HepG2 (cell line): Measurements from ENCODE around the gene HSPA1B. TPM values are rescaled to one million over a fixed set of nuclear protein-coding genes. Genes with fewer than 3 reads are reported as not detected.

ENCODE experiments used
- FOXA1 ChIP-seq, 2 experiments: fragments of 450-650 bp in 1 of 2; sonication (generic) in 1 of 2; formaldehyde crosslinking in 1 of 2; IDR thresholded peaks; 2 replicates each; pipeline versions ENCODE4 v1.4.0 to v1.6.1; 2016 to 2020; ENCODE audit warnings: missing genetic modification reagents in 1 of 2
- HDAC1 ChIP-seq: sonication (generic); formaldehyde crosslinking; IDR thresholded peaks from 2 replicates; pipeline ENCODE4 v1.5.1; 2020; ENCODE audit warnings: mild to moderate bottlenecking, missing genetic modification reagents
- HHEX ChIP-seq: IDR thresholded peaks from 2 replicates; pipeline ENCODE4 v1.6.1; 2016; ENCODE audit warnings: control low read depth
- JARID2 ChIP-seq: sonication (generic); formaldehyde crosslinking; IDR thresholded peaks from 2 replicates; pipeline ENCODE4 v1.8.1; 2023; ENCODE audit warnings: missing genetic modification reagents, inconsistent platforms; ENCODE audit not compliant: insufficient replicate concordance
- JUNB ChIP-seq: sonication (generic); formaldehyde crosslinking; IDR thresholded peaks from 2 replicates; pipeline ENCODE4 v1.8.0; 2022; ENCODE audit warnings: missing genetic modification reagents, mild to moderate bottlenecking, borderline replicate concordance
- KAT2B ChIP-seq: fragments of 150-350 bp; IDR thresholded peaks from 2 replicates; pipeline ENCODE4 v1.6.1; 2014; ENCODE audit warnings: low read depth, low read length, borderline replicate concordance
- PITX1 ChIP-seq: sonication (generic); formaldehyde crosslinking; IDR thresholded peaks from 2 replicates; pipeline ENCODE4 v1.5.1; 2020; ENCODE audit warnings: mild to moderate bottlenecking, missing genetic modification reagents
- PPARG ChIP-seq: conservative IDR thresholded peaks from 2 replicates; pipeline ENCODE4 v1.6.1; 2016; ENCODE audit warnings: missing biosample characterization, missing genetic modification reagents
- SAFB2 ChIP-seq: sonication (generic); formaldehyde crosslinking; IDR thresholded peaks from 2 replicates; pipeline ENCODE4 v1.5.1; 2020; ENCODE audit warnings: missing genetic modification reagents, low read depth, mild to moderate bottlenecking, borderline replicate concordance
- THRA ChIP-seq: sonication (generic); formaldehyde crosslinking; IDR thresholded peaks from 2 replicates; pipeline ENCODE4 v1.4.0; 2020; ENCODE audit warnings: missing genetic modification reagents, borderline replicate concordance
- TRIM22 ChIP-seq: fragments of 450-650 bp; IDR thresholded peaks from 2 replicates; pipeline ENCODE4 v1.6.1; 2017
- YEATS2 ChIP-seq: sonication (generic); formaldehyde crosslinking; IDR thresholded peaks from 2 replicates; pipeline ENCODE4 v1.4.0; 2020; ENCODE audit warnings: missing genetic modification reagents, borderline replicate concordance
- ZC3H4 ChIP-seq: sonication (generic); formaldehyde crosslinking; IDR thresholded peaks from 2 replicates; pipeline ENCODE4 v1.4.0; 2020; ENCODE audit warnings: missing genetic modification reagents, borderline replicate concordance
- ZFP91 ChIP-seq: sonication (generic); formaldehyde crosslinking; IDR thresholded peaks from 2 replicates; pipeline ENCODE4 v1.9.0; 2022; ENCODE audit warnings: missing genetic modification reagents, mild to moderate bottlenecking, borderline replicate concordance
- ZNF263 ChIP-seq: sonication (generic); formaldehyde crosslinking; IDR thresholded peaks from 2 replicates; pipeline ENCODE4 v1.4.0; 2020; ENCODE audit warnings: missing genetic modification reagents
- ZNF275 ChIP-seq: sonication (generic); formaldehyde crosslinking; IDR thresholded peaks from 2 replicates; pipeline ENCODE4 v1.8.0; 2022; ENCODE audit warnings: missing genetic modification reagents, mild to moderate bottlenecking, inconsistent platforms, borderline replicate concordance
- ZNF343 ChIP-seq: sonication (generic); formaldehyde crosslinking; IDR thresholded peaks from 2 replicates; pipeline ENCODE4 v1.4.0; 2020; ENCODE audit warnings: mild to moderate bottlenecking, missing genetic modification reagents
- ZNF552 ChIP-seq: sonication (generic); formaldehyde crosslinking; IDR thresholded peaks from 2 replicates; pipeline ENCODE4 v1.9.0; 2022; ENCODE audit warnings: missing genetic modification reagents, mild to moderate bottlenecking, borderline replicate concordance
- ZNF564 ChIP-seq: sonication (generic); formaldehyde crosslinking; IDR thresholded peaks from 2 replicates; pipeline ENCODE4 v1.8.1; 2023; ENCODE audit warnings: mild to moderate bottlenecking, missing genetic modification reagents
- ZNF747 ChIP-seq: sonication (generic); formaldehyde crosslinking; IDR thresholded peaks from 2 replicates; pipeline ENCODE4 v1.8.1; 2023; ENCODE audit warnings: missing genetic modification reagents, mild to moderate bottlenecking, borderline replicate concordance
- polyA plus RNA-seq, 8 experiments: library from polyadenylated mRNA; depleted of rRNA in 3 of 8; stranded (reverse) in 7 of 8; unstranded in 1 of 8; fragments of >200 nt; fragmentation: Illumina TruSeq in 4 of 8; extraction: Trizol in 4 of 8; gene quantifications; 2 replicates each; pipeline versions ENCODE4 v1.2.1 to v1.2.3, GENCODE V29; 2011 to 2016; ENCODE audit warnings: low read depth in 4 of 8, missing spikeins in 1 of 8, mixed read lengths in 1 of 8; ENCODE audit not compliant: insufficient read depth in 1 of 8
- total RNA-seq, 5 experiments: library from RNA; depleted of rRNA; stranded (reverse); fragments of >200 nt; fragmentation: Illumina TruSeq; extraction: Trizol; gene quantifications; 2 replicates each; pipeline ENCODE4 v1.2.3, GENCODE V29; 2016; ENCODE audit warnings: low read depth in 1 of 5

HSPA1B gene
- total and polyA plus RNA-seq, 2 of the 13 experiments (the other 11 are each of a cell fraction or from before 2014, with no cell fraction given): 26.0 to 186 TPM

- no peak for TF ChIP-seq TRIM22
- peak; percentile 92 for TF ChIP-seq HDAC1 (CRISPR knock-in tag)
- peak; percentile 99 for TF ChIP-seq PPARG
- TF ChIP-seq ZFP91 (CRISPR knock-in tag): peak; percentile 88; the same call in 1 of the 2 replicates
- TF ChIP-seq ZNF343 (CRISPR knock-in tag): no peak
- TF ChIP-seq JUNB (CRISPR knock-in tag): no peak
- no peak for TF ChIP-seq YEATS2 (CRISPR knock-in tag)
- TF ChIP-seq KAT2B: no peak
- TF ChIP-seq ZNF552 (CRISPR knock-in tag): peak; percentile 53; the same call in 1 of the 2 replicates
- 0 out of 2 replicates have a peak, but pooled peaks have one; percentile 71 for TF ChIP-seq ZNF275 (CRISPR knock-in tag)
- peak; percentile 65; the same call in 1 of the 2 replicates for TF ChIP-seq PITX1 (CRISPR knock-in tag)
- peak; percentile 72; the same call in 1 of the 2 replicates for TF ChIP-seq ZNF747 (CRISPR knock-in tag)
- no peak for TF ChIP-seq JARID2 (CRISPR knock-in tag)
- peak; percentile 87; the same call in 1 of the 2 replicates for TF ChIP-seq THRA
- TF ChIP-seq FOXA1 (IDR thresholded peaks at IDR 0.05): no peak
- peak; percentile 83 for TF ChIP-seq FOXA1 (CRISPR knock-in tag; IDR thresholded peaks at IDR 0.05)
- TF ChIP-seq ZNF263: peak; percentile 49; the same call in 1 of the 2 replicates
- TF ChIP-seq ZC3H4 (CRISPR knock-in tag): no peak
- no peak for TF ChIP-seq HHEX (CRISPR knock-in tag)
- TF ChIP-seq ZNF564: 0 out of 2 replicates have a peak, but pooled peaks have one; percentile 3
- TF ChIP-seq SAFB2 (CRISPR knock-in tag): peak; percentile 92; the same call in 1 of the 2 replicates
Measured at GRCh38 chr6:31865205-31866118, 37.9 kb downstream of the HSPA1B start (continued).
